ENCODE results near the gene JAM3. TPM values are rescaled to one million over a fixed set of nuclear protein-coding genes. Genes with fewer than 3 reads are reported as not detected.

The JAM3 gene
- total and polyA plus RNA-seq, 8 donors = 4.0 to 83.4 (median 20.0) TPM

DNA sequence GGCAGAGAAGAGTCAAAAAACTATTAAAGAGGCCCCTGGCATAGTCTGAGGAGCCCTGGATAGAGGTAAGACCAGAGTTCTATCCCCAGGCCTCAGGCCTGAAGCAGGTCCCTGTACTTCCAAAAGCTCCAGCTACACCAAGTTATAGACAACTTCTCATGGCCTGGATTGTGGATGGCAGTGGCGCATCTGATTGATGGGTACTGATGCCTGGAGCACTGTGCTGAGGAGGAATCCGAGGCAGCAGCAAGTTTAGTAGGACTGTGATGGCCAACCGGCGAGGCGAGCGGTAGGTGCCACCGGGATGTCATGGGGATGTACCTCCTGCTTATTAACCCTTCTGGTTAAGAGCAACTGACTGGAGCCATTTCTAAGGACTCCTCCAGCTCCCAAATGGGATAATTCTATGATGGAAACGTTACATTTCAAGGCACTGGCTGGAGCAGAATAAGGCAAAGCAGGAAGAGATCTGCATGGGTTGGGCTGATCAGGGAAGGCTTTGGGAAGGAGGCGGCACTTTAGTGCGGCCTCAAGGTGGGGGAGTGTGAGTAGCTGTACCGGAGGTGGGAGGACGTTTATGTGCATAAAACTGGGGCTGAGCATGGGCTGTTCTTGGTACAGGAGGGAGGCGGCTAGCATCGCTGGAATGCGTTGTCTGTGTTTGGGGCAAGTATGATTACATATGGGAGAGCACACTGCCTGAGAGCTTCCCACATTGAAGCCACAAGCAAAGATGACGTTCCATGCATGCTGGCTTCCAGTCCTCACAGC, 24.2 kb upstream of the JAM3 start:
- WGBS, 5 donors = 81 to 88% (median 85%) methylated on average over 16 of the region's 16 CpGs
- no peak for DNase-seq
- H3K36me3 ChIP-seq = no peaks in the 10 kb centered on the region
- H3K27ac ChIP-seq = peak overlapping the region in 1 of 5 donors; percentile 96
- intact Hi-C loops (cut with DNase I; ENCODE audit: low total_unique reads) = no loop called here
- H3K4me1 ChIP-seq = peaks cover 3 to 55% (median 24%) of the 10 kb centered on the region in 4 donors
- TF ChIP-seq, protein P1, sequence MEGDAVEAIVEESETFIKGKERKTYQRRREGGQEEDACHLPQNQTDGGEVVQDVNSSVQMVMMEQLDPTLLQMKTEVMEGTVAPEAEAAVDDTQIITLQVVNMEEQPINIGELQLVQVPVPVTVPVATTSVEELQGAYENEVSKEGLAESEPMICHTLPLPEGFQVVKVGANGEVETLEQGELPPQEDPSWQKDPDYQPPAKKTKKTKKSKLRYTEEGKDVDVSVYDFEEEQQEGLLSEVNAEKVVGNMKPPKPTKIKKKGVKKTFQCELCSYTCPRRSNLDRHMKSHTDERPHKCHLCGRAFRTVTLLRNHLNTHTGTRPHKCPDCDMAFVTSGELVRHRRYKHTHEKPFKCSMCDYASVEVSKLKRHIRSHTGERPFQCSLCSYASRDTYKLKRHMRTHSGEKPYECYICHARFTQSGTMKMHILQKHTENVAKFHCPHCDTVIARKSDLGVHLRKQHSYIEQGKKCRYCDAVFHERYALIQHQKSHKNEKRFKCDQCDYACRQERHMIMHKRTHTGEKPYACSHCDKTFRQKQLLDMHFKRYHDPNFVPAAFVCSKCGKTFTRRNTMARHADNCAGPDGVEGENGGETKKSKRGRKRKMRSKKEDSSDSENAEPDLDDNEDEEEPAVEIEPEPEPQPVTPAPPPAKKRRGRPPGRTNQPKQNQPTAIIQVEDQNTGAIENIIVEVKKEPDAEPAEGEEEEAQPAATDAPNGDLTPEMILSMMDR (IDR thresholded peaks at IDR 0.05) = no peak
- TF ChIP-seq POLR2A (IDR thresholded peaks at IDR 0.05) = no peak
- TF ChIP-seq POLR2AphosphoS5 (IDR thresholded peaks at IDR 0.05) = no peak
- no peak for TF ChIP-seq EP300 (IDR thresholded peaks at IDR 0.05)
- H3K27me3 ChIP-seq = peaks cover 0 to 18% (median 6%) of the 10 kb centered on the region in 3 donors
- H3K4me3 ChIP-seq = no peak overlapping the region
- H3K9me3 ChIP-seq = no peaks in the 10 kb centered on the region

DNA sequence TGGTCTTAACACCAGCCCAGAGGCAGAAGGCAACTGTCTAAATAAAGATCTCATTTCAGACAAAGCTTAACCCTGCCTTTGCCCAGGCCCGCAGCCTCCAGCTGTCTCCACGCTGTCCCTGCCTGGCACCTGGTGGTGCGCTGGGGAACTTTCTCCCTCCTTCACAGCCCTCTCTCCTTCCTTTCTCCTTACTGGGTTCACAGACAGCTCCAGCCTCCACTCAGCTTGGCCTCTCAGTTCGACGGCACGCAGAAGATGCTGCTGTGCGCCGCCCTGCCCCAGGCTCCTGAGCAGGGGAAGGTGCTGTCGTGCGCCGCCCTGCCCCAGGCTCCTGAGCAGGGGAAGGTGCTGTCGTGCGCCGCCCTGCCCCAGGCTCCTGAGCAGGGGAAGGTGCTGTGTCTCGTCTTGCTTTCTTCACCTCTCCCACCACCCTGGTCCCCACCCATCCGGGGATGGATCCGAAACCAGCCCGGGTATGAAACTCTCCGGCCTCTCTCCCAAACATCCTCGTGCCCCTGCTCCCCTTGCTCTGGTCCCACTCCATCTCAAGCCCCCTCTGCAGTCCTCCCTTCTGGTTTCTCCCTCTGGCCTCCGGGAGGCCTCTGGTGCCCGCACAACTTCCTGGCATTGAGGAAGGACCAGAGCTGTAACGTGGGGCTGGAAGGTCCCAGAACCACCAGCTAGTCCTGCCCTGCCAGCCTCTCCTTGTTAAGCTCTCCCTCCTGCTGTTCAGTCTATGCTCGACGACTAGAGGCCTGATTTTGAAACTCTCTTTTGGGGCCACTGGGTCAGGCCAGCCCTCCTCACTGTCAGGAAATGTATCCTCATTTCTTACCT, 22.9 kb upstream of the JAM3 start:
- peak in 1 of 2 donors; percentile 77 for DNase-seq
- Histone ChIP-seq H3K27me3 (peaks cover 0 to 25% (median 18%) of the 10 kb centered on the region in 3 donors), H3K36me3 (no peaks in the 10 kb centered on the region), H3K27ac (peak overlapping the region in 3 of 5 donors; percentile 69 to 96 (median 70)), H3K9me3 (no peaks in the 10 kb centered on the region), H3K4me1 (peaks cover 6 to 55% (median 24%) of the 10 kb centered on the region in 4 donors), H3K4me3 (no peak overlapping the region)
- 65 to 77% (median 71%) methylated on average over 25 of the region's 25 CpGs for WGBS, 5 donors
- intact Hi-C loops (cut with DNase I; ENCODE audit: low total_unique reads) = no loop called here
- TF ChIP-seq, protein P1 (IDR thresholded peaks at IDR 0.05) = peak in 5 of 7 experiments; percentile 18 to 63 (median 43)
- TF ChIP-seq POLR2A (IDR thresholded peaks at IDR 0.05) (no peak), EP300 (IDR thresholded peaks at IDR 0.05) (no peak)

DNA sequence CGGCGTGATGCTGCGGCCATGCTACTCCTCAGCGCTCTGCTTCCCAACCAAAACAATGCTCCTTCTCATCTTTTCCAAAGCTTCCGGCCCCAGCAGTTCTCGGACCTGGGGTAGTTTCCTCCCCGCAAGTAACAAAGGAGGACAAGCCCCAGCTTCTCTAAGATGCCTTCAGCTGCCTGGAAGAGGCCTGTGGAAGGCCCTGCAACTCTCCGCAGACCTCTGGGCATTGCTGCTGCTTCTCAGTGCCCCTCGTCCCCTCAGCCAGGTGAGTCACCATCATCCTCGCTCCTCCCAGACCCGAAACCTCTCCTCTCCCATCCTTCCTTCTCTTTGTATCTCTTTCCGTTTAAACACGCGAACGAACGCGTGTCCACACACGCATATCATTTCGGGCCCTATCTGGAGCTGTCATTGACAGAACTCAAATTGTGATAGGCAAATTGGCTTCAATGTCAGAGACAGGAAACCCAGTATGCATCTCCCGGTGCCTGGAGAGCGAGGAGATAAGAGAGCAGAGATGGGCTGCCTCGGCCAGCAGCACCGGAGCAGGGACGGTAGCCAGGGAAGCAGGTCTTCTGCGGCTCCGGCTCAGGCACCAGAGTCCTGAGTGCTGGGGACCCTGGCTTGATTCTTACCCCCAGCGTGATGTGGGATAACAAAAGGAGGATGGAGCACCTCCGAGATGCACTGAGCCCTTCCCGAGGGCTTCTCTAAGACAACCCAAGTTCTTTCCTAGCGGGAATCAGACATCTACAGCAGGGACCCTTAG, 22.0 kb upstream of the JAM3 start:
- H3K4me1 ChIP-seq = peaks cover 6 to 47% (median 20%) of the 10 kb centered on the region in 4 donors
- no peak for TF ChIP-seq EP300 (IDR thresholded peaks at IDR 0.05)
- DNase-seq = no peak
- no peaks in the 10 kb centered on the region for H3K9me3 ChIP-seq
- peaks cover 0 to 25% (median 18%) of the 10 kb centered on the region in 3 donors for H3K27me3 ChIP-seq
- H3K36me3 ChIP-seq = no peaks in the 10 kb centered on the region
- H3K4me3 ChIP-seq = peak overlapping the region in 1 of 4 donors; percentile 9
- intact Hi-C loops (cut with DNase I; ENCODE audit: low total_unique reads) = no loop called here
- 78 to 82% (median 79%) methylated on average over 30 of the region's 30 CpGs for WGBS, 5 donors
- peak overlapping the region; percentile 2 to 96 (median 69) for H3K27ac ChIP-seq

DNA sequence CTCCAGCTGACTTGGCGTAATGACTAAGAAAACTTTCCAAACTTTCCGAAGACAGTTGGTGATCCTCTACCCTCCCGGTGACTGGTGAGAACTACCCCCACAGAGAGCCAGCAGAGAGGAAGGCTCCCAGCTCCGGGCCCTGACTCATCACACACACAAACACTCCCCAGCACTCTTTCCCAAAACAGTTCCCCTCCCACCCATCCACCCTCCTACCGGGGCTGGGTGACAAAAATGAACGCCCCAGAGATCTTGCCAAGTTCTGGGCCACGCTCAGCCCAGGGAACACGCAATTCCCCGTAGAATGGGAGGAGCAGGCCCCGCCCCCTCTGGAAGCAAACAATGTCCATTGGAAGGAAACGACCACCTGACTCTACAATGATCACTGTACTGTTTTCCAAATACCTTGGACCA, 21.3 kb upstream of the JAM3 start:
- no peaks in the 10 kb centered on the region for H3K9me3 ChIP-seq
- peaks cover 0 to 25% (median 18%) of the 10 kb centered on the region in 3 donors for H3K27me3 ChIP-seq
- peak in 1 of 2 donors; percentile 36 for DNase-seq
- TF ChIP-seq, protein P1 (IDR thresholded peaks at IDR 0.05) = no peak
- TF ChIP-seq POLR2AphosphoS5 (IDR thresholded peaks at IDR 0.05) = peak in 2 of 3 donors; percentile 57 to 59
- intact Hi-C loops (cut with DNase I; ENCODE audit: low total_unique reads) = no loop called here
- peak overlapping the region in 1 of 4 donors; percentile 9 for H3K4me3 ChIP-seq
- H3K36me3 ChIP-seq = no peaks in the 10 kb centered on the region
- peaks cover 6 to 42% (median 18%) of the 10 kb centered on the region in 4 donors for H3K4me1 ChIP-seq
- peak overlapping the region in 4 of 5 donors; percentile 56 to 96 (median 70) for H3K27ac ChIP-seq
- 28 to 42% (median 33%) methylated on average over 11 of the region's 11 CpGs for WGBS, 5 donors
